Bronchial epithelial cell (primary cell): ENCODE data around the gene PARP15. TPM values are rescaled to one million over a fixed set of nuclear protein-coding genes. Genes with fewer than 3 reads are reported as not detected.

ENCODE experiments used
- DNase-seq: peaks from one replicate; pipeline ENCODE4 v3.0.0-alpha.2; 2010; ENCODE audit warnings: low read depth
- FAIRE-seq: peaks from 2 replicates; lab custom pipeline; 2011; peaks lifted over from hg19 to GRCh38; lab: Jason Lieb, UNC
- H3K27me3 ChIP-seq: 2 replicates; pipeline ENCODE4 v1.5.1; 2011; ENCODE audit warnings: low read length; ENCODE audit not compliant: control insufficient read depth, insufficient read depth
- H3K36me3 ChIP-seq: 2 replicates; pipeline ENCODE4 v1.5.1; 2011; ENCODE audit warnings: low read length; ENCODE audit not compliant: control insufficient read depth, insufficient read depth
- H3K4me3 ChIP-seq: 2 replicates; pipeline ENCODE4 v1.5.1; 2011; ENCODE audit warnings: mild to moderate bottlenecking, low read depth, low read length, control low read depth
- CTCF ChIP-seq: IDR thresholded peaks from 2 replicates; pipeline ENCODE4 v1.5.1; 2011; ENCODE audit warnings: mild to moderate bottlenecking, moderate library complexity, low read length, control low read depth, inconsistent platforms; ENCODE audit not compliant: insufficient read depth, severe bottlenecking
- total RNA-seq: library from RNA; depleted of rRNA; stranded (reverse); fragments of >200 nt; gene quantifications from 2 replicates; pipeline ENCODE4 v1.2.1, GENCODE V29; 2014

The PARP15 gene
- total RNA-seq, 1 donor from 2014 or later, result 0.26 TPM

GRCh38 chr3:122609798-122610559 lies 32.5 kb downstream of the PARP15 start:
- FAIRE-seq, result no peak
- DNase-seq, result peak; percentile 88
- TF ChIP-seq CTCF, result no peak
- Histone ChIP-seq H3K4me3 (no peak overlapping the region), H3K27me3 (no peaks in the 10 kb centered on the region), H3K36me3 (no peaks in the 10 kb centered on the region)

GRCh38 chr3:122612696-122613095 lies 35.2 kb downstream of the PARP15 start:
- H3K27me3 ChIP-seq, result no peaks in the 10 kb centered on the region
- no peak for FAIRE-seq

GRCh38 chr3:122615303-122615702 lies 37.9 kb downstream of the PARP15 start:
- FAIRE-seq, result no peak
- no peaks in the 10 kb centered on the region for H3K36me3 ChIP-seq
- H3K4me3 ChIP-seq, result no peak overlapping the region
- H3K27me3 ChIP-seq, result peaks cover 2% of the 10 kb centered on the region
- DNase-seq, result peak; percentile 22
- no peak for TF ChIP-seq CTCF

More at GRCh38 chr3:122612696-122613095, 35.2 kb downstream of the PARP15 start:
- TF ChIP-seq CTCF, result no peak
- DNase-seq, result no peak
- Histone ChIP-seq H3K4me3 (no peak overlapping the region), H3K36me3 (no peaks in the 10 kb centered on the region)

GRCh38 chr3:122618614-122619013 lies 41.2 kb downstream of the PARP15 start:
- no peak overlapping the region for H3K4me3 ChIP-seq
- TF ChIP-seq CTCF, result no peak
- DNase-seq, result no peak
- H3K27me3 ChIP-seq, result peaks cover 6% of the 10 kb centered on the region
- no peaks in the 10 kb centered on the region for H3K36me3 ChIP-seq
- FAIRE-seq, result no peak

- H3K36me3 ChIP-seq, result no peaks in the 10 kb centered on the region
- no peak for FAIRE-seq
Measured at GRCh38 chr3:122619040-122619439, 41.6 kb downstream of the PARP15 start.

More at GRCh38 chr3:122619040-122619439, 41.6 kb downstream of the PARP15 start:
- DNase-seq, result no peak
- peaks cover 6% of the 10 kb centered on the region for H3K27me3 ChIP-seq
- no peak for TF ChIP-seq CTCF
- no peak overlapping the region for H3K4me3 ChIP-seq
